SK-N-SH (cell line): ENCODE data around the gene HOMER1.

Experiments used
- CHD2 ChIP-seq: fragments of 150-350 bp; IDR thresholded peaks from 2 replicates; pipeline ENCODE4 v1.6.1; 2018; ENCODE audit warnings: low read length; ENCODE audit not compliant: partially characterized antibody
- CTCF ChIP-seq: fragments of 200-600 bp; sonication (generic); IDR thresholded peaks from 2 replicates; pipeline ENCODE4 v1.6.1; 2017; ENCODE audit warnings: antibody characterized with exemption, mild to moderate bottlenecking, moderate library complexity
- EP300 ChIP-seq, 2 experiments: IDR thresholded peaks; 2 replicates each; pipeline versions ENCODE4 v1.4.0 to v1.6.1; 2012; ENCODE audit warnings: borderline replicate concordance in 1 of 2, low read depth in 1 of 2, low read length in 1 of 2
- GATA2 ChIP-seq: sonication (generic); formaldehyde crosslinking; IDR thresholded peaks from 2 replicates; pipeline ENCODE4 v1.5.0; 2020; ENCODE audit warnings: mild to moderate bottlenecking, missing genetic modification reagents
- POLR2AphosphoS5 ChIP-seq: IDR thresholded peaks from 2 replicates; pipeline ENCODE4 v1.6.1; 2012; ENCODE audit warnings: low read depth, low read length
- RAD21 ChIP-seq: IDR thresholded peaks from 2 replicates; pipeline ENCODE4 v1.6.1; 2012; ENCODE audit warnings: mild to moderate bottlenecking, low read length
- REST ChIP-seq: IDR thresholded peaks from 2 replicates; pipeline ENCODE4 v1.6.1; 2012; ENCODE audit warnings: mild to moderate bottlenecking, low read depth, low read length, moderate library complexity
- RFX5 ChIP-seq: IDR thresholded peaks from 2 replicates; pipeline ENCODE4 v1.6.1; 2012; ENCODE audit warnings: mild to moderate bottlenecking, improper control_type of control experiment, low read length
- TAF1 ChIP-seq: IDR thresholded peaks from 2 replicates; pipeline ENCODE4 v1.6.1; 2012; ENCODE audit warnings: low read depth, mild to moderate bottlenecking, low read length, moderate library complexity, borderline replicate concordance
- TCF12 ChIP-seq: IDR thresholded peaks from 2 replicates; pipeline ENCODE4 v1.4.0; 2012
- TEAD4 ChIP-seq: IDR thresholded peaks from 2 replicates; pipeline ENCODE4 v1.4.0; 2012; ENCODE audit warnings: mild to moderate bottlenecking, borderline replicate concordance; ENCODE audit not compliant: insufficient read depth
- USF2 ChIP-seq: fragments of 150-350 bp; IDR thresholded peaks from 2 replicates; pipeline ENCODE4 v1.6.1; 2017; ENCODE audit warnings: antibody characterized with exemption, low read length, low read depth, borderline replicate concordance

GRCh38 chr5:79509244-79509885 is 4.6 kb downstream of the HOMER1 start:
- no peak for TF ChIP-seq REST
- TF ChIP-seq EP300 (IDR thresholded peaks at IDR 0.05; ENCODE audit: borderline replicate concordance in 1 of 2, low read depth in 1 of 2, low read length in 1 of 2) = no peak
- TF ChIP-seq CTCF = no peak
- TF ChIP-seq RAD21 = no peak
- TF ChIP-seq GATA2 = no peak
- no peak for TF ChIP-seq TCF12
- TF ChIP-seq CHD2 = no peak
- no peak for TF ChIP-seq POLR2AphosphoS5
- TF ChIP-seq TAF1 = no peak
- TF ChIP-seq RFX5 = no peak
- TF ChIP-seq TEAD4 = no peak
- TF ChIP-seq USF2 = no peak
